NCI-H345 (cell line): Measurements from ENCODE around the gene CARM1.
"Not testable (repeated sequence)": the region's sequence is repeated elsewhere in the genome, so short reads cannot be mapped to it uniquely, and the experiment has no call there.

ENCODE experiments used
- DNase-seq: peaks from one replicate; lab custom pipeline; 2025; lab: John Stamatoyannopoulos, UW

Gene CARM1

GRCh38 chr19:10928563-10929401, 57.4 kb downstream of the CARM1 start, which contains the start of the genes TIMM29 and YIPF2:
Gene TIMM29 (plus strand): TSS chr19:10928811. CDS start chr19:10928823, 12 bp downstream.
Gene YIPF2 (minus strand): TSS chr19:10928639. CDS start chr19:10928410, 229 bp downstream.
- peak; percentile 99 for DNase-seq

- DNase-seq = no peak
Measured at GRCh38 chr19:10929402-10929794, 58.0 kb downstream of the CARM1 start.

- no peak for DNase-seq
Measured at GRCh38 chr19:10935371-10936059, 64.2 kb downstream of the CARM1 start.

DNA sequence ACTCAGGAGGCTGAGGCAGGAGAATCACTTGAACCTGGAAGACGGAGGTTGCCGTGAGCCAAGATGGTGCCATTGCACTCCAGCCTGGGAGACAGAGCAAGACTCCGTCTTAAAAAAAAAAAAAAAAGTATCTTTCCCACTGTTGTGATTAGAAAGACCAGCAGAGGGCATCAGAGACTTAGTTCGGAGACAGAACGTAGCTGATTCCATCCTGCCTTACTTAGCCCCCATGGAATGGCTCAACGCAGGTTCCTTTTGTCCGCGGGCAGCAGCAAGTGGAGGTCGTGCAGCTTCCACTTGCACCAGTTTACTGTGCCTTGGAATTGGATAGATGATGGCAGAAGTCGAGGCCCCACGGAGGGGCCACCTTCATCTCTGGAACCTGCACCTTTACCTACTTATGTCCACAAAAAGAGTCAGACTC, 65.3 kb downstream of the CARM1 start:
- DNase-seq = peak; percentile 83

GRCh38 chr19:10941649-10942048, 70.3 kb downstream of the CARM1 start:
- DNase-seq = not testable (repeated sequence)

- not testable (repeated sequence) for DNase-seq
Measured at GRCh38 chr19:10943412-10943811, 72.1 kb downstream of the CARM1 start.

DNA sequence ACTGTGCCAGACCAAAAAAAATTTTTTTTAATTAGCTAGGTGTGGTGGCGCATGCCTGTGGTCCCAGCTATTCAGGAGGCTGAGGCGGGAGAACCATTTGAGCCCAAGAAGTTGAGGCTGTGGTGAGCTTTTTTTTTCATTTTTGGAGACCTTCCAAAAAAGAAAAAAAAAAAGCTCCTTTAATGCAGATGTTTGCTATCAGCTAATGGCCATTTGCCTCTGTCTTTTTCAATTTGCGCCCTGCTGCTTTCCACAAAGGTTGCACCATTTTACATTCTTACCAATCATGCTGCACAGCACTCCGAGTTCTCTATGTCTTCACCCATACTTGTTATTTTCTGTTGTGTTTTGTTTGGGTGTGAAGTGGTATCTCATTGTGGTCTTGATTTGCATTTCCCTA, 73.9 kb downstream of the CARM1 start:
- DNase-seq = no peak

DNA sequence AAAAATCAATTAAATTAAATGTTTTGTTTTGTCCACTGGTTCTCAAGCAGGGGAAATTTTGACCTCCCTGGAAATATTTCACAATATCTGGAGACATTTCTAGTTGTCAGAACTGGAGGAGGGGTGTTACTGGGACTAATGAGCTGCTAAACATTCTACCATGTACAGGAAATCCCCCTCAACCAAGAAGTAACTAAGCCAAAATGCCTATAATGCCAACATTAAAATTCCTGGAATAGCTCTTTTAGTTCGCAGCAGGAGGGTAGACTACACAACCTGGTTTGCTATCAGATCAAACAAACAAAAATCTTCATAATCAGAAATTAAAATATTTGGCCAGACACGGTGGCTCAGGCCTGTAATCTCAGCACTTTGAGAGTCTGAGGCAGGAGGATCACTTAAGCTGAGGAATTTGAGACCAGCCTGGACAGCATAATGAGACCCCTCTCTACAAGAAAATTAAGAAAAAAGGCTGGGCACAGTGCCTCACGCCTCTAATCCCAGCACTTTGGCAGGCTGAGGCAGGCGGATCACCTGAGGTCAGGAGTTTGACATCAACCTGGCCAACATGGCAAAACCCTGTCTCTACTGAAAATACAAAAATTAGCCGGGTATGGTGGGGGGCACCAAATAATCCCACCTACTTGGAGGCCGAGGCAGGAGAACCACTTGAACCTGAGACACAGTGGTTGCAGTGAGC, 75.8 kb downstream of the CARM1 start:
- no peak for DNase-seq

DNA sequence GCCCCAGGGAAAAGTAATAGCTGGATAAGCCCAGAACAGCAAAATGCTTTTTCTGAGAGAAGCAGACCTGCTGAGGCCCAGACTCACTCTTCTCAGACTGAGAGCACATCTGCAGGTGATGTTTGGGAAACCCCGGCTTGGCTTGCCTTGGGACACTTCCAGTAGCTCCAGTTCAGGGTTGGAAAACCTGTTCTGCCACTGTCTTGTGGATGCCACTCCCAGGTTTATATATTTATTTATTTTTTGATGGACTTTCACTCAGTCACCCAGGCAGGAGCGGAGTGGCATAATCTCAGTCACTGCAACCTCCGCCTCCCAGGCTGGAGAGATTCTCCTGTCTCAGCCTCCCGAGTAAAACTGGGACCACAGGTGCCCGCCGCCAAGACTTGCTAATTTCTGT, 81.5 kb downstream of the CARM1 start:
- no peak for DNase-seq

- not testable (repeated sequence) for DNase-seq
Measured at GRCh38 chr19:10959277-10959968, 88.1 kb downstream of the CARM1 start.

DNA sequence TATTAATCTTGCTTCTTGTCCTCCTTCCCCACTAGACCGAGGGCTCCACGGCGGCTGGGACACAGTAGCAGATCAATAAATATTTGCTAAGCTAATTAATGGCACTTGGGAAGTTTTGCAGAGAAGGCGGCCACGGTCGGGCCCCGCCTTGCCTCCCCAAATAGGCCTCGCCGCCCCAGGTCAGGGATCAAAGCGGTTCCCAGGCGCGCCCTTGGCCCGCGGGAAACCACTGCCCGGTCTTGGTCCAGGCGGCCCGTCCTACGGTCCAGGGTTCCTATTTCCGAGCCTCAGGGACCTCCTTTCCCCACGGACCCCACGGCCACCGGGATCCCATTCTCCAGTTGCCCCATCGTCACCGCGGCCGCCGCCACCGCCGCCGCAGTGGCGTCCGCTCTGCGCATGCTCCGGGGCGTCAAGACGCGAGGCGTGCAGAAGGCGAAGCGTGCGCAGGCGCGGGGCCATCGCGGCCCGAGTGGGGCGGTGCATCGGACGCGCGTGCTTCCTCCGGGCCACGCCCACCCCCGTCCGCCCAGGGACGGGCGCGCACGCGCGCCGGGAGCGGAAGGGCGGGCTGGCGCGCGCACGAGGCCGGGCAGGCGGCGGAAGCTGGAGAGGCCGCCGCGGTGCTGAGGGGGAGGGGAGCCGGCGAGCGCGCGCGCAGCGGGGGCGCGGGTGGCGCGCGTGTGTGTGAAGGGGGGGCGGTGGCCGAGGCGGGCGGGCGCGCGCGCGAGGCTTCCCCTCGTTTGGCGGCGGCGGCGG, 89.1 kb downstream of the CARM1 start, which contains the start of gene SMARCA4:
SMARCA4 (plus strand) TSS at position 717 of the 759 bp plus-strand sequence. CDS start 23,122 bp downstream, outside the sequence.
- DNase-seq = peak; percentile 98

DNA sequence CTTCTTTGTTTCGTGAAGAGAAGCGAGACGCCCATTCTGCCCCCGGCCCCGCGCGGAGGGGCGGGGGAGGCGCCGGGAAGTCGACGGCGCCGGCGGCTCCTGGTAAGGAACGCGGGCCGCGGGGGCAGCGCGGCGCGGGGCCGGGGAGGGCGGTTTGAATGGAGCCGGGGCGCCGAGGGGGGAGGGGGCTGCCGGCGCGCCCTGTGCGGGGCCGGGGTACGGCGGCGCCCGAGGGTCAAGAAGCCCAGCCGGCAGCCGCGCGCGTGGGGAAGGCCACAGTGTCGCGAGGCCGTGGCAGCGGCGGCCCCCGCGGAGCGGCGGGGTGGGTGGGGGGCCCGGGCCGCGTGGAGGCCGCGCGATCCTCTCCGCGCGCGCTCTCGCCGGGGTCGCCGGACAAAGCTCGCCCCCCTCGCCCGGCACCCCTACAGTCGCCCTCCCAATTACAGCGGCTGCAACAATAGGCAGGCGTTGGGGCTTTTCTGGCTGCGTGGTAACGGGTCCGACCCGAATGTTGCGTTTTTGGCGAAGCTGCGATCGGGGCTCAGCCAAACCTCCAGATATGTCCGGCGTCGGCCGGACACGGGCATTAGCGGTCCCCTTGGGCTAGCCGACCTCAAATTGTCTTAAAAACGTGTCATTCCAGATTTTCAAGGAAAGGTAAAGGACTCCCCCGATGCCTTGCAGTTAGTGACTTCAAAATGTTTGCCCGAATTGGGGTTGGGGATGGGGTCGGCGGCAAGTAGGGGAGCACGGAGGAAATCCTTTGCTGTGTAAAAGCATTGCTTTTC, 89.9 kb downstream of the CARM1 start:
- no peak for DNase-seq

DNA sequence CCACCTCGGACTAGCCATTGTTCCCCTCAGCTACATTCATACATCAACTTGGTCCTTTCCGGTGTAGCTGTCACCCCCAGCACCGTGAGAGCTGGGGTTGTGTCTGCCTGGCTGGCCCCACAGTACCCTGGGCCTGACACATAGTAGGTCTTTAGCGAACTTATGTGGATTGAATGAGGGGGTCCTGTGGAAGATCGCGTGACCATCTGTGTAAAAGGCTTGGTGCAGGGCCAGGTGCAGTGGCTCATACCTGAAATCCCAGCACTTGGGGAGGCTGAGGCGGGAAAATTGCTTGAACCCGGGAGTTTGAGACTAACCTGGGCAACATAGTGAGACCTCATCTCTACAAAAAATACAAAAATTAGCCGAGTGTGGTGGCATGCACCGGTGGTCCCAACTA, 91.5 kb downstream of the CARM1 start:
- no peak for DNase-seq

DNA sequence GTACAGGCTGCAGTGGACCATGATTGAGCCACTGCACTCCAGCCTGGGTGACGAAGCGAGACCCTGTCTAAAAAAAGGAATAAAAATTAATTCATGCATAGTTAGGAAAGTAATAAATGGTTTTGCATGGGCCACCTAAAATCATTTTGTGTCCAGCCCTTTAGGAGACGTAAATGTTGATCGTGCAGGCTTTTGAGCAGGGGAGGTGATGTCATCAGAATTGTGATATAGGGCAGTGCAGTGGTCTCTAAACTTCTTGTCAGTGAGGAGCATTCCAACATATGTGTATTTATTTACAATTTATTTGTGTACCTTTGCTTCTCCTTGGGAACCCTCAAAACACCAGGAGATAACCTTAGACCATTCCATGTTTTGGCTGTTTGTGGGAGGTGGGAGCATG, 92.5 kb downstream of the CARM1 start:
- DNase-seq = no peak

GRCh38 chr19:10964903-10965302, 93.5 kb downstream of the CARM1 start:
- no peak for DNase-seq

- no peak for DNase-seq
Measured at GRCh38 chr19:10965398-10965797, 94.0 kb downstream of the CARM1 start.

GRCh38 chr19:10966809-10967208, 95.5 kb downstream of the CARM1 start:
- DNase-seq = no peak

DNA sequence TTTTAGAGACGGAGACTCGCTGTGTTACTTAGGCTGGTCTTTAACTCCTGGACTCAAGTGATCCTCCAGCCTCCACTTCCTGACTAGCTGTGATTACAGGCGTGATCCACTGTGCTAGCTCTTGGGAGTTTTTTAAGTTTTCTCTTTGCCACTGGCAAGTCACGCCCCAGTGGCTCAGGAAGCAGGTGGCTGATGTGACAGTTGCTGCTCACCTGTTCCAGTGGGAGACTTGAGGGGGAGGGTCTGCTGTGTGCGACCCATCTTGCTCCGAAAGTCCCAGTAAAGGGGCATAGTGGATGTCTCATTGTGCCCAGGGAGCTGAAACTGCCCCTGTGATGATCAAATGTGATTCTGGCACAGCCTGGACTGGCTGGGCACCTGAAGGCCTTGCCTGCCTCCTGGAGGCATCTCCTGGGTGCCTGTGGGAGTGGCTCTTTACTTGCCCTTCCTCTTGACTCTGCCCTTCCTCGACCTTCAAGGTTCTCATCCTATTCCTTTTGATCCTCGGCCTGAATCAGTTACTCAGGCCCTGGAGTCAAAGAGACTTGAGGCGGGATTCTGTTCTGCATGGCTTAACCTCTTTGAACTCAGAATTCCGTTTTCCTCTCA, 97.3 kb downstream of the CARM1 start:
- peak; percentile 23 for DNase-seq

GRCh38 chr19:10971107-10971726, 99.9 kb downstream of the CARM1 start:
- no peak for DNase-seq
